HG03196 (cell line): ENCODE measurements around the gene TMPRSS13.

Experiments
- ATAC-seq: cut with Tn5 transposase; IDR thresholded peaks from one replicate; pipeline ENCODE4 v1.9.1; 2021; ENCODE audit not compliant: unreplicated experiment

Gene TMPRSS13

DNA sequence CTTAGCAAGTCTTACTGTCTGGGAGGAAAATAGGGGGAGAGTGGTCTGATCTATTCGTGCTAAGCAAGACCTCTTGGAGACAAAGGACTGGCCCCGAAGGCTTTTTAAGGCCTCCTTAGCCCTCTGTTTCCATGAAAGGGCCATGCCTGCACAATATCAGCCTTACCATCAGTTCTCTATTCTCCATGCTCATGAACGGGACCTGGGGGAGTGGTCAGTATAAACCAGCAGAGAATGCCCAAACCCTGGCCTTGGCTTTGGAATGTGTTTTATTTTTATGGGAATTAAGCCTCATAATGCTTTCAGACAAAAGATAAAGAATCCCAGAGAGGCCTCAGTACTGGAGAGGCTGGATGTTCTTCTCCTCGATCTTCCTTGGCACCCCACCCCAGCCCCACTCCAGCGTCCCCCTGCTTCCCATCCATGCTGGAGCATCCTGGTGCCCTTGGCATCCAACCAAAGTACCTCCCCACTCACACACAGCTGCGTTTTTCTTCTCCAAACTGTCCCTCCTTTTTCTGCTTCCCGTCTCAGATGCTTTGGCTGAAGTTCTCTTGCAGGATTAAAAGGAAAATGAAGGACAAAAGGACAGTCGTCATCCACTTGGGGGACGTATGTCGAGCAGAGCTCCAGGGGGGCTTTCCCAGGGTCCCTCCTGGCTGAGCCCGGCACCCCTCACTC, 71.3 kb downstream of the TMPRSS13 start:
- no peak for ATAC-seq

DNA sequence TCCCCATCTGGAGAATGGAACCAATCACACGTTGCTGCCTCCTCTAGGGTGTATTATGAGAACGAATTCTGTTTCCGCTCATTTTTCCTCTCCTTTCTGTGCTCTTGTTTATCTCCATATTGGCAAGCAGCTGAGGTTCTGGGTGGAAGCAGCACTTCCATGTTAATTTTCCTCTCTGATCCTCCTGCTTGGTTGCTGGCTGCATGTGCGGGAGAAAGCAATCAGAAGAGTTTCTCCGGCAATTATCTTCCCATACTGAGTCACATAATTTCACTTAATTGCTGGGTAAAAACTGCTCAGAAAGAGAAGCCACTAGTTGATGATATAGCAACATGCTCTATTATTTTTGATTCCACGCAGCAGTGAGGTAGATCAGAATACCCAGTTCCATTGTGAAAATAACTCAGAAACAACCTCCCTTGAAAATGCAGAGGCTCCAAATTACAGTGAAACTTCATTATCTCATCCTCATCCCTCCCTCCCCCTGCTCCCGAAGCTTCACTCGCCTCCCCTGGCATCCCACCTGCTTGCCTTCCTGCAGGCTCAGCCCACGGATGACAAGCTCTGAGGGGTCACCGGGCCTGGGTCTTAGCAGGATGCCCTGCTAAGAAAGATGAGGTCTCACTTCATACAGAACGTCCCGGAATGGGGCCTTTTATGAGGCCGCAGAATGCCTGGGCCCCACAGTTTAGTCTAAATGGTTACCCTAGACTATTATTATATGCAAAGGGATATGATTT, 73.1 kb downstream of the TMPRSS13 start:
- ATAC-seq = no peak

DNA sequence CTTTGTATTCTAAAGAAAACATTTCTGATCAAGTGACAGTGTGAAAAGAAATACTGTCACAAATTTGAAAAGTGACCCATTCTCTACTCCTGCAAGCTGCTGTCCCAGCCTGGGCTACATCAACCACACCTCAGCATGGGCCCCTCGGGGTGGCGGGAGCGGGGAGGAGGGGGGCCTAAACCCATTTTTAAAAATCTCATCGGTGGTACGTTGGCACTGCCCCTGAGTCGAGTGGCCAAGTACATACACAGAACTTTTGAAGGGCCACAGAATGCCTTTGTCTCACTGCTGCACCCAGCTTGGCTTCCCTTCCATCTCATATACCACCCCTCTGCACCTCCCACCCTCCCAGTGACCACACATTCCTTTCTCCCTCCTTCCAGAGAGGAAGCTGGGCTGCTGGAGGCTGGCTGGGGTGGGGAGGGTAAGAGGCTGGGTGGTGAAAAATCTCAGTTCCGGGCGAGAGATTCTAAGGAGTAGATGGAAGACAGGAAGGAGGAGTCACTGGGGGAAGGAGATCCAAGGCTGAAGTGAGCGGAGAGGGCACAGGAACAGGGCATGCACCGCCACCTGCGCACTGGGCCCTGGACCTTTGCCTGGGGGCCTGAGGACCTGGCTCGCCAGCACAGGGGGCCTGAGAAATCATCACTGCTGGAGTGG, 73.9 kb downstream of the TMPRSS13 start:
- no peak for ATAC-seq

DNA sequence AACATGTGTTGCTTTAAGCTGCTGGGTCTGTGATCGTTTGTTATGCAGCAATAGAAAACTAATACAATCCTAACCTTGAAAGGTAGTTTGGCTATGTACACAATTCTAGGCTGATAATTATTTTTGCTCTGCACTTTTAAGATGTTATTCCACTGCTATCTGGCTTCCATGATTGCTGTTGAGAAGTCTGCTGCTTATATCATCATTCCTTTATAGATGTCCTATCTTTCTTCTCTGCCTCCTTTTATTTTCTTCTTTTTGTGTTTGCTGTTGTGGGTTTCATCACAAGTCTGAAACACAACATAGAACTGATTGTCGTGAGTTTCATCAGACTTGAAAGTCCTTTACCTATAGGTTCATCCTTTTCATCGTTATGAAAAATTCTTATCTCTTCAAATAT, 76.9 kb downstream of the TMPRSS13 start:
- no peak for ATAC-seq

DNA sequence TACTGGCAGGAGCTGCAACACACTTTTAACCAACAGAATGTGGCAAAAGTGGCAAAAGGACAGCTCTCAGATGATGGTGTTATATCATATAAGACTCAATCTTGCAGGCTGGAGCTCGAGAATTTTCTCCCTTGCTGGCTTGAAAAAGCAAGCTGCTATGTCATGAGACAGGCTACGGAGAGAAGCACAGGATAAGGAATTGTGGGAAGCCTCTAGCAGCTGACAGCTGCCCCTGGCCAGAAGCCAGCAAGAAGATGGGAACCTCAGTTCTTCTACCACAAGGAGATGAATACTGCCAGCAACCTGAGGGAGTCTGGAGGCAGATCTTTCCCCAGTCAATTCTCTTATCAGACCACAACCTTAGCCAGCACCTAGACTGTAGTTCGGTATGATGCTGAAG, 77.3 kb downstream of the TMPRSS13 start:
- no peak for ATAC-seq

DNA sequence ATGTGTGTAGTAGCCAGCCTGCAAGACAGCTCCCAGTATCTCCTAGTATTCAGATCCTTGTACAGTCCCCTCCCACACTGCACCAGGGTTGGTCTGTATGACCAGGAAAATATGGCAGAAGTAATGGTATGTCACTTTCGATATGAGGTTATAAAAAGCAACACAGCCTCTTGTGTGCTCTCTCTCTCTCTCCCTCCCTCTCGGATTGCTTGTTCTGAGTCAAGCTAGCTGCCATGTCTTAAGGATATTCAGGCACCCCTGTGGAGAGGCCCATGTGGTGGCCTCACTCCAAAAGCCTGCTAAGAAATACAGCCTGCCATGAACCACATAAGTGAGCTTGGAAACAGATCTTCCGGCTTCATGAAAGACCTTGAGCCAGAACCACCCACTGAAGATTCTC, 78.1 kb downstream of the TMPRSS13 start:
- no peak for ATAC-seq
